HG03039 (cell line): ENCODE data around the gene SSR2.

Experiments used
- ATAC-seq: cut with Tn5 transposase; IDR thresholded peaks from one replicate; pipeline ENCODE4 v1.9.1; 2021; ENCODE audit warnings: mild to moderate bottlenecking, moderate library complexity; ENCODE audit not compliant: unreplicated experiment

The SSR2 gene

DNA sequence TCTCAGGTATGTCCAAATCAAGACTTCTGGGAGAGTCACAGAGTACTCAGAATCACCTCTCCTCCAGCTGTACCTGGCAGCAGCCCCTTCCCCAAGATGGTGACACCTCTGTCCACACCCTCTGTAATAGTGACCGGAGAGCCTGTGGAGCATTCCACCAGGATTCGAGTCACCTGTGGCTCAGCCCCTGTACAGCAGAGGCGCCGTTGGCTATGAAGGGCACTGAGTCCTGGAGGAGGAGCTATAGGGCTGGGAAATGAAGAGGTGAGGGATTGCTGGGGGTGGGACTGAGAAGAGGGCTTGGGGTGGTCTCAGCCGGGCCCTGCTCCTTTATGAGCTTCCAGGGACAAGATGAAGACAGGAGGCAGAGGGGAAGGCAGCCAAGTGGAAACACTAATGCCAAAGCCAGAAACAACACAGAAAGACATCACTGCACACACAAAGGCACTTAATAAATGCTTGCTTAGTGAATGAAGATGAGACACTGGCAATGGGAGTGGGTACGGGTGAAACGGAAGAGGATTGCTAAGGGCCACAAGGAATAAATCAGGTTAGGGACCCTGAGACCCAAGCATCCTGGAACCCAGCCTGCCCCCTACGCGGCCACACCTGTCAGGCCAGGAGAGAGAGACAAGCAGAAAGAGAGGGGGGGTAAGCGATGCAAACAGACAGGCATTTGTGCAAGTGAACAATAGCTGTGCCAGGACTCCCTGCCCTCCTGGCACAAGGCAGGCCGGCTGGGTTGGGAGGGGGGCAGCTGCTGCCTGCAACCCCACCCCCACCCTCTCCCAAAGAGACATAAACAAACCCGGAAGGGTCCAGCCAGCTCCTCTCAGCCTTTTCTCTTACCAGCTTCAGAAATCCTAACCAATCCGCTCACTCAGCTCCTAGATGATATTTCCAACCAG is 46.3 kb downstream of the SSR2 start:
- ATAC-seq, result no peak

DNA sequence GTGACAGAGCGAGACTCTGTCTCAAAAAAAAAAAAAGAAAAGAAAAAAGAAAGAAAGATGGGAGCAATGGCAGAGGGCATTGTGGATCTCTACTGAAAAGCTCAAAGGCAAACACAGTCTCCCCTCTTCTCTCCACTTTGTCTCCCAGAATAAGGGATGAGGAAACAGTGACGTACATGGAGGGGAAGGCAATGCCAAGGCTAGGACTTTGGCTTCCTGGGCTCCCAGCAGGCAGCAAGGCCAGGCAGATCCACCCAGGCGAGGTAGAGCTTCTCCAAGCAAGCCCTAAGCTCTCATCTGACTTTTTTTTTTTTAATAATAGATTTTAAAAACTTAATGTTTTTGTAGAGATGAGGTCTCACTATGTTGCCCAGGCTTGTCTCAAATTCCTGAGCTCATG is 47.0 kb downstream of the SSR2 start:
- no peak for ATAC-seq

DNA sequence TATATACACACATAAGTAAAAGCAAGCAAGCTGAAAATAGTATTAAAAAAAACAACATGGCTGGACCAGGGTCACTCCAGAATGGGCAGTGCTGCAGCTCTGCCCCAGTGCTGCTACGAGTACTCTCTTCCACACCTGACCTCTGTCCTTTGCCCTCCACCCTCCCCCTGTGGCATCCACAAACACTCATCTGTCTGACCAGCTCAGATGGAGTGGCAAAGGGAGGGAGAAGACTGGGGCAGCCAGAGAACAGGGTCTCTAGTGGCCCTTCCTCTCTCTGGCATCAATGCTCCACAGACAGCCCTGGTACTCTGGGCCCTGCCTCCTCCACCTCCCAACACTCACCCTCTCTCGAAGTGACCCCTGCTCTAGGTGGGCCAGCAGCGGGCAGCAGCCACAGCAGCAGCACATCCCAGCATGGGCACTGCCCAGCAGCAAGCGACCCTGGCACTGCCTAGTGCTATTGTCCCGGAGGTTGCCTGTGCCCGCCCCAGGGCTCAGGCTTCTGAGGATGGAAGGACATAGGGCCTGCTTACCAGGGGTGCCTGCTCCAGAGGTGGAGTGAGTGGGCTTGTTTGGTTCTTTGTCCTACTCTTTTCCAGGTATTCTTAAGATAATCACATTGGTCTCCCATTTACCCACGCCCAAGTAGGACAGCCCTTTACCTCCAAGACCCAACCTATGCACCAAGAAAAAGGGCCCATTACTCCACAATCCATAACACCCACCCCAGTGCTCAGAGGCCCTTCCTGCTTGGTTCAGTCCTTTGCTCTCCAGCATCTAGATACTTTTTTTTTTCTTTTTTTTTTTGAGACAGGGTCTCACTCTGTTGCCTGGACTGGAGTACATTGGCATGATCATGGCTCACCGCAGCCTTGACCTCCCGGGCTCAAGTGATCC is 48.6 kb downstream of the SSR2 start:
- ATAC-seq, result no peak

DNA sequence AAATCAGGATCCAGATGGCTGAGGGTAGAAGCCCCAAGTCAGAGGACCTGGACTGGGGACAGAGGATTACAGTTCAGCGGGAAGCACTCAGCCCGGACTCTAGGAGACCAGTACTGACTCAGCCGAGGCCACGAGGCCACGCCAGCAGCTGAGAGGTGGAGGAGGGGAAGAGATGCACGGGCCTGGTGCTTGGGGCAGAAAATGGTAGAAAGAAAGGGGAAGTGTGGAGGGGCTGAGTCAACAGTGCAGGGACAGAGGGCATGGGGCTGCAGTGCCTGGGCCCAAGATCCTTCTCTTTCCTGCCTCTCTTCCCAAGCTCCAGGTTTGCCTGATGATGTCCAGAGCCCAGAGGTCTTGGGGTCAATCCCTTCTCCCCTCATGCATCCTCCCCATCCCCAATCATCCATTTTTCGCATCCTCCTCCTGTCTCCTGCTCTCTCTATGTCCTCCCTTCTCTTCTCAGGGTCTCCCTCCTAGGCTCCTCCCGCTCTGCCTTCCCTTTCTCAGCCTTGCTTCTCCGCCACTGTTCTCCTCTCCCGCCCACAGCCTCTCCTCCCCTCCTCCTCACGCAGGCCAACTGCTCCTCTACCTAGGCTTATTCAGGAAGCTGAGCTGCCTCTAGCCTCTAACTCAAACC is 50.1 kb downstream of the SSR2 start:
- ATAC-seq, result no peak

DNA sequence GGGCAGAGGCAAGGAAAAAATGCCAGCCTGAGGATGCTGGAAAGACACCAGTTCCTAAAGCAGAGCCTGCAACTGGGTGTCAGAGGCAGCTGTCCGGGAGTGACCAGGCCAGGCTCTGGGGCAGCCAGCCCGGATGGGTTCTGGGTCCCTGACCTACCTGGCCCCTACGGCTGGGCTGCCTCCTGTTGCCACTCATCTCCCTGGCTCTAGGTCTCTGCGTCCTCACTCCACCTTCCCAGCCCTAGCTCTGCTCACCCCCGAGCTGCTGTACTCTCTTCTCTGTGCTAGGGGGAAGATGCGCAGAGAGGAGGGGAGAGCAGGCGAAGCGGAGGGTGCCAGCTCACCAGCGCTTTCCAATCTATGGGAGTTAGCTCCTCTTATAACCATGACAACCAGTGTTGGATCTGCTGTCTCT is 51.4 kb downstream of the SSR2 start:
- ATAC-seq, result no peak

DNA sequence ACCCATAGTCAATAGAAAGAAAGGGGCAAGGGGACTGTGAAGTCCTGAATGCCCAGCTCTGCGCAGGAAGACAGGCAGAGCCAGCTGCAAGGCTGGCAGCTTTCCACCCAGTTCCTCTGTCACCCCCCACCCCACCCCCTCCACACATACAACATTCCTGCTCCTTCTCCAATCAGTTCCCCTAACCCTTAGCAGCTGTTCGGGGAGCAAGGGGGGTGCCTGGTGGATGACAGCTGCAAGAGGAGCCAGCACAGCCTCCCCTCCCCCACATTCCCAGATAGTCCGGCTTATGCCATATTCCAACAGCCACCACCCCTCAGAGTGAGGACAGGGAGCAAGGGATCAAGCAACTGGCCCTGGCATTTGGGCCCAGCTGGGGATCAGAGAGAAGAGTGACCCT is 52.1 kb downstream of the SSR2 start:
- ATAC-seq, result no peak

DNA sequence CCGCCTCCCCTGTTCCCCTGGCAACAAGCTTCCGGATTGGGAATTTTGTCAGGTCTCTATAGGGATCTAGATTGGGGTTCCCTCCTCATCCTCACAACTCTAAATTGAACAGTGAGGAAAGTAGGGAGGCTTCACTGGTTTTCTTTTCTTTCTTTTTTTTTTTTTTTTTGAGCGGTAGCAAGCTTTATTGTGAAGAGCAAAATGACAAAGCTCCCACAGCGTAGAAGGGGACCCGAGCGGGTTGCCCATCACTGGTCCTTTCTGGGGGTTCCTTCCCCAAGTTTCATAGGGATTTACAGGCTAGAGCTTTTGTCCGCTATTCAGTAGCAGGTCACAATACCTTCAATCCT is 52.7 kb downstream of the SSR2 start:
- no peak for ATAC-seq

DNA sequence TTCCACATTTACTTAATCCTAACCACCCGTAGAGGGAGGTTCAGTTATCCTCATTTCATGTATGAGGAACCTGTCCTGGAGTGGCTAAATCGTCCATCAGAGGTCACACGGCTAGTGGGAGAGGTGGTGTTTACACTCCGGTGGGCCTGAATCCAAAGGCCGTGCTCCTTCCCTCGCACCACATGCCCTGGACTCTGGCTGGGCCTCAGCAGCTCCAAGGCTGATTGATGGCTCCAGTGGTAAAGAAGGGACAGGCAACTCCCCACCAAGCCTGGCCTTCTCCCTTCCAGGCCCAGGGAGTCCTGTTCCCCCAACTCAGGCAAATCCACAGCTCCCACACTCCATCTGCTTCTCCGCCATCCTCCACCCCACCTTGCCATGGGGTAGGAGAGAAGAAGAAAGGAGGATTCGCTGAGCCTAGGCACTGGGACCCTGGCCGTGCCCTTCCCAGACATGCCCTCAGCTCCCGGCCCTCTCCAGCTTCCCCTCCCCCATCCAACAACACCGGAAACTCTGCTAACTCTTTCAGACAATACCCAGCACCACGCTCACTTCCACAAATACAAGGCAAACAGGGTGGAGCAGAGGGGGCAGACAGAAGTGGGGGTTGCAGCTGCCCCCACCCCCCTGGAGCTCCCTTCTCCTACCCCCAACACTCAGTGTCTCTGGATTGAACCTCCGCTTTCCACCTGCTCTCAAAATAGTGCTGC is 53.3 kb downstream of the SSR2 start:
- ATAC-seq, result no peak

DNA sequence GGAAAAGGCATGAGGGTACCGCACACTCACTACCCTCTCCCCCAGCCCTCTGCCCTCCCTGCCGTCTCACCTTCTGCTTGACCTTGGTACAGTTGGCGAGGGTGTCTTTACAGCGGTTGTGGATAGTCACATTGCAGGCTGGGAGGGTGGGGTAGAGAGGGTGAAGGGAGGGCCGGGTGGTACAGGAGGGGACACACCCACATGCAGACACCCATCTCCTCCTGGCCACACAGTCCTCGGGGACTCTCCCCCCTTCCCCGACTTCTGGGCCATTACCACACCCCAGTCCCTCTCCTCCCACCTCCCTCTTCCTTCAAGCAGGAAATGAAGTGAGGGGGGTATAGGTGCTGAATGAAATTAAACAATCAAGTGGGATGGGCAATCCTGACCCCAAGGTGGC is 54.0 kb downstream of the SSR2 start:
- ATAC-seq, result no peak

DNA sequence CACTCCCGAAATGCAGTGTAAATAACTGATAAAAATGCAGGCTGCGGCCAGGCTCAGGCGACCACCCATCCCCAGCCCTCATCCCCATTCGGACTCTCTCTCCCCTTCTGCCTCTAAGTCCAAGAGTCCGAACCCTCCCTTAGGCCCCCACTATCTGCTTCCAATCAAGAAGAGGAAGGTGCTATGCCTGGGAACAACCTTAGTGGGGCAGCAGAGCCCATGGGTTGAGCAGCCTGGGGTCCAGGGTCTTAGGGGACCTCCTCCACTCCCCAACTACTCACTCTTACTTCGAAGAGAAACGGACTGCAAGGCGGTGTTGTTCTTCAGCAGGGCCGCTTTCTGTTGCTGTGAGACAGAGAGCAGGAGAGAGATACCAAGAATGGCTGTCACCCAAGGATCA is 54.6 kb downstream of the SSR2 start:
- ATAC-seq, result no peak

DNA sequence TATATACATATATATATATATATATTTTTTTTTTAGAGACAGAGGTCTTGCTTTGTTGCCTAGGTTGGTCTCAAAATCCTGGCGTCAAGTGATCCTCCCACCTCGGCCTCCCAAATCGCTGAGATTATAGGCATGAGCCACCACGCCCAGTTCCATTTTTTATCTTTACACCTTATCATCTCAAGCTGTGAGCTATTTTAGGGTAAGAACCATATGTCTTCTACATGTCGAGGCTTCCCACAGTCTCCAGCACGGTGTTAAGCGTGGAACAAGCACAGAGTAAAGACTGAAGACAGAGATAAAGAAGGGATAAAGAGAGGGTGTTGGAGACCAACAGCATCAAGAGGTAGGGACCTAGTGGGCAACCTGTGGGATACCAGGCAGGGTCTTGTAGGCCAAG is 56.6 kb downstream of the SSR2 start:
- ATAC-seq, result no peak

DNA sequence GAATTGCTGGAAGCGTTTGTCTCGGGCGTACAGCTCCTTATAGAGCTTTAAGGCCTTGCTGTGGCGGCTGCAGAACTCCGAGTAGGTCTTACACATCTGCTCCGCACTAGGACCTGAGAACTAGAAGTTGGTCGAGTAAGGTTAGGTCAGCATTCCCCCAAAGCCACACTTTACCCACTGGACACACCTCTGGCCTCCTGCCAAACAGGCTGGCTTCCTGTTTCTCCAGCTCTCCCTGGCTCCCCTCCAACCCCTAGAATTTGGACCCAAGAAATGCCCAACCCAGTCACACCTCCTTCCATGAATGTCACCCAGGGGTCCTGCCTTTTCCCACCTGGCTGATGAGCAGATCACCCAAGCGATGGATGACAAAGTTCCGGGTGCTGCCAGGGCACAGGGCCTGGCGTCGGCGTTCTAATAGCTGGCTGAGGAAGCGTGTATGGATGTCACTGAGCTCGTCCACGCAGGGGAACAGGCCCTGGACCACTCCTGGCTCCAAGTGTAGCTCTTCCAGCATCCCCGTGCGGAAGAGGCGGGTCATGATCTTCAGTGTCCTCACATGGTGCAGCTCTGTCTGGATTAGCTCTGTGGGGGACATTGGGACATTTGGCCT is 58.0 kb downstream of the SSR2 start:
- no peak for ATAC-seq

DNA sequence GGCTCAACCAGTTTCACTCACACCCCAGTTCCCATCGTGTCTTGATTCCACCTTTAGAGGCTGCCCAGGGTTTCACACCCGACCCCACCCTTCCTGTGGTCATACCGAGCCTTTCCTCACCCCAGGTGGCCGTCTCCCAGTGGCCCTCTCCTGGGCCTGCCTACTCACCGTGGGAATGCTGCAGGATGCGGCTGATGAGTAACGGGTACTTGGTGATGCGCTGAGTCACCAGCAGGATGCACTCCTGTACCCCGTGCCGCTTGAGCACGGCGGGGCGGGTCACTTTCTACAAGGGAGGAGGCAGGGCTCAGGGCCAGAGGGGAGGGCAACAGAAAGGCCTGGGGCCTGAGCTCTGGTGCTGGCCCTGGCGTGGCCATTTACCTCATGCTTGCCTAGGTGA is 58.8 kb downstream of the SSR2 start:
- no peak for ATAC-seq

DNA sequence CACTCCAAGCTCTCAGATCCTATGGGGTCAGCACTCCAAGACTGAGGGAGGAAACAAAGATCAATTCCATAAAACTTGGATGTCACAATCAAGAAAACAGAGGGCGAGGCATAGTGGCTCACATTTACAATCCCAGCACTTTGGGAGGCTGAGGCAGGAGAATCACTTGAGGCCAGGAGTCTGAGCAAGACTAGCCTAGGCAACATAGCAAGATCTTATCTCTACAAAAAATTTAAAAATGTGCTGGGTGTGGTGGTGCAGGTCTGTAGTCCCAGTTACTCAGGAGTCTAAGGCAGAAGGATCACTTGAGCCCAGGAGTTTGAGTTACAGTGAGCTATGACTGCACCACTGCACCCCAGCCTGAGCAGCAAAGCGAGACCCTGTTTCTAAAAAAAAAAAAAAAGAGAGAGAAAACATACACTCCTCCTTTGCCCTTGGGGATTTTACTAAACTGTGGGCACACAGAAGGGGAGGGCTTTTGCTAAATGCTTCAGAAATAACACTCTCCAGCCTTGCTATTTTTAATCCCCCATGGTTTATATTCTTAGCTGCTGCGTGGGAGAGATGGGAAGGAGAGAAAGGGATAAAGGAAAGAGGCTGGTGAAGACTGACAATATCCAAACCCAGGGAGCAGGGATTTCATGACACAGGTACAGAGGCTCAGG is 60.5 kb downstream of the SSR2 start:
- ATAC-seq, result no peak
